ENCODE data around the gene TMEM233.

GRCh38 chr12:119601877-119602733 lies 8.5 kb downstream of the TMEM233 start:
- TF ChIP-seq, protein P1, sequence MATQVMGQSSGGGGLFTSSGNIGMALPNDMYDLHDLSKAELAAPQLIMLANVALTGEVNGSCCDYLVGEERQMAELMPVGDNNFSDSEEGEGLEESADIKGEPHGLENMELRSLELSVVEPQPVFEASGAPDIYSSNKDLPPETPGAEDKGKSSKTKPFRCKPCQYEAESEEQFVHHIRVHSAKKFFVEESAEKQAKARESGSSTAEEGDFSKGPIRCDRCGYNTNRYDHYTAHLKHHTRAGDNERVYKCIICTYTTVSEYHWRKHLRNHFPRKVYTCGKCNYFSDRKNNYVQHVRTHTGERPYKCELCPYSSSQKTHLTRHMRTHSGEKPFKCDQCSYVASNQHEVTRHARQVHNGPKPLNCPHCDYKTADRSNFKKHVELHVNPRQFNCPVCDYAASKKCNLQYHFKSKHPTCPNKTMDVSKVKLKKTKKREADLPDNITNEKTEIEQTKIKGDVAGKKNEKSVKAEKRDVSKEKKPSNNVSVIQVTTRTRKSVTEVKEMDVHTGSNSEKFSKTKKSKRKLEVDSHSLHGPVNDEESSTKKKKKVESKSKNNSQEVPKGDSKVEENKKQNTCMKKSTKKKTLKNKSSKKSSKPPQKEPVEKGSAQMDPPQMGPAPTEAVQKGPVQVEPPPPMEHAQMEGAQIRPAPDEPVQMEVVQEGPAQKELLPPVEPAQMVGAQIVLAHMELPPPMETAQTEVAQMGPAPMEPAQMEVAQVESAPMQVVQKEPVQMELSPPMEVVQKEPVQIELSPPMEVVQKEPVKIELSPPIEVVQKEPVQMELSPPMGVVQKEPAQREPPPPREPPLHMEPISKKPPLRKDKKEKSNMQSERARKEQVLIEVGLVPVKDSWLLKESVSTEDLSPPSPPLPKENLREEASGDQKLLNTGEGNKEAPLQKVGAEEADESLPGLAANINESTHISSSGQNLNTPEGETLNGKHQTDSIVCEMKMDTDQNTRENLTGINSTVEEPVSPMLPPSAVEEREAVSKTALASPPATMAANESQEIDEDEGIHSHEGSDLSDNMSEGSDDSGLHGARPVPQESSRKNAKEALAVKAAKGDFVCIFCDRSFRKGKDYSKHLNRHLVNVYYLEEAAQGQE (IDR thresholded peaks at IDR 0.05; ENCODE audit: low read depth): no peak
- TF ChIP-seq EP300 (IDR thresholded peaks at IDR 0.05; ENCODE audit: borderline replicate concordance) (no peak), CREB1 (IDR thresholded peaks at IDR 0.05; ENCODE audit: low read depth) (no peak), EGR1 (IDR thresholded peaks at IDR 0.05) (no peak), MAX (IDR thresholded peaks at IDR 0.05) (no peak), TAF1 (IDR thresholded peaks at IDR 0.05; ENCODE audit: low read depth) (no peak), RAD21 (IDR thresholded peaks at IDR 0.05; ENCODE audit: low read depth) (no peak)

Measured in Ishikawa (cell line).